Calu3 (cell line): ENCODE data around the gene KDM2A. TPM values are rescaled to one million over a fixed set of nuclear protein-coding genes. Genes with fewer than 3 reads are reported as not detected.

Source experiments
- BruUV-seq: library from RNA; stranded (reverse); fragments of 400-500 nt; replicated peaks from 2 replicates; lab custom pipeline; 2021; lab: Mats Ljungman, UMichigan
- CTCF ChIA-PET: fragments of 300-600 bp; sonication (Branson Sonifier 250); formaldehyde crosslinking; loops from one replicate; lab custom pipeline; 2022; ENCODE audit warnings: antibody characterized with exemption; lab: Charles Lee
- DNase-seq: peaks from one replicate; pipeline ENCODE4 v3.0.0; 2022
- H3K27ac Mint-ChIP-seq: one replicate; pipeline ENCODE4 v1.8.0; 2022; ENCODE audit warnings: mixed read lengths; ENCODE audit not compliant: unreplicated experiment
- H3K27me3 Mint-ChIP-seq: one replicate; pipeline ENCODE4 v1.8.0; 2022; ENCODE audit warnings: mixed read lengths; ENCODE audit not compliant: unreplicated experiment
- H3K36me3 Mint-ChIP-seq: one replicate; pipeline ENCODE4 v1.8.0; 2022; ENCODE audit warnings: mild to moderate bottlenecking, moderate library complexity, mixed read lengths; ENCODE audit not compliant: insufficient read depth, unreplicated experiment
- H3K4me1 Mint-ChIP-seq: one replicate; pipeline ENCODE4 v1.8.0; 2022; ENCODE audit warnings: mild to moderate bottlenecking, low read depth, mixed read lengths; ENCODE audit not compliant: unreplicated experiment
- H3K4me3 Mint-ChIP-seq: one replicate; pipeline ENCODE4 v1.8.0; 2022; ENCODE audit warnings: mild to moderate bottlenecking, low read depth, moderate library complexity, mixed read lengths; ENCODE audit not compliant: unreplicated experiment
- H3K9me3 Mint-ChIP-seq: one replicate; pipeline ENCODE4 v1.8.0; 2022; ENCODE audit warnings: low read depth, mixed read lengths; ENCODE audit not compliant: unreplicated experiment
- CTCF ChIP-seq: fragments of 200-600 bp; IDR thresholded peaks from one replicate; pipeline ENCODE4 v1.8.0; 2022; ENCODE audit warnings: antibody characterized with exemption; ENCODE audit not compliant: unreplicated experiment
- intact Hi-C: fragments of 100-400 bp; cut with micrococcal nuclease; formaldehyde crosslinking; loops from one replicate; pipeline ENCODE4 v1.10.0; 2022; ENCODE audit not compliant: unreplicated experiment
- total RNA-seq: library from RNA; stranded (reverse); gene quantifications from 2 replicates; pipeline ENCODE4 v1.2.3, GENCODE V29; 2022

KDM2A gene
- total RNA-seq, 1 experiment from 2014 or later: 73.2 TPM

- intact Hi-C loops: no loop called here
- CTCF ChIA-PET: no interaction called here
- H3K36me3 Mint-ChIP-seq: peaks cover 28% of the 10 kb centered on the region
- no peak for DNase-seq
- H3K27me3 Mint-ChIP-seq: no peaks in the 10 kb centered on the region
- H3K27ac Mint-ChIP-seq: no peak overlapping the region
- TF ChIP-seq CTCF: no peak
- peaks cover 14% of the 10 kb centered on the region for H3K4me1 Mint-ChIP-seq
- no TSS peak for BruUV-seq
- no peak overlapping the region for H3K4me3 Mint-ChIP-seq
- no peaks in the 10 kb centered on the region for H3K9me3 Mint-ChIP-seq
These were observed 17.1 kb downstream of the KDM2A start for GRCh38 chr11:67136156-67136555.

GRCh38 chr11:67138922-67139321, 19.9 kb downstream of the KDM2A start:
- intact Hi-C loops: no loop called here
- CTCF ChIA-PET: interaction anchor here (0.5 kb wide), 1 partner anchor 344 kb away, joined by 7 read pairs; no protein-coding TSS in a partner anchor
- H3K36me3 Mint-ChIP-seq: peaks cover 6% of the 10 kb centered on the region

GRCh38 chr11:67146516-67147226, 27.6 kb downstream of the KDM2A start:
- no TSS peak for BruUV-seq
- intact Hi-C loops: loop anchor here (5.0 kb wide), 1 partner anchor 156 kb away; the partner anchor contains the start of gene SSH3
- Mint-ChIP-seq H3K4me3 (no peak overlapping the region), H3K27me3 (no peaks in the 10 kb centered on the region), H3K4me1 (peaks cover 10% of the 10 kb centered on the region), H3K36me3 (no peaks in the 10 kb centered on the region), H3K27ac (no peak overlapping the region), H3K9me3 (no peaks in the 10 kb centered on the region)
- no peak for TF ChIP-seq CTCF
- CTCF ChIA-PET: interaction anchor here (0.7 kb wide), 1 partner anchor 14 kb away, joined by 3 read pairs; no protein-coding TSS in a partner anchor
- no peak for DNase-seq

More at GRCh38 chr11:67138922-67139321, 19.9 kb downstream of the KDM2A start:
- H3K4me1 Mint-ChIP-seq: no peaks in the 10 kb centered on the region
- H3K4me3 Mint-ChIP-seq: no peak overlapping the region
- H3K9me3 Mint-ChIP-seq: no peaks in the 10 kb centered on the region
- H3K27me3 Mint-ChIP-seq: no peaks in the 10 kb centered on the region
- no TSS peak for BruUV-seq
- no peak for TF ChIP-seq CTCF
- H3K27ac Mint-ChIP-seq: no peak overlapping the region
- DNase-seq: no peak

- no peak for DNase-seq
- H3K27me3 Mint-ChIP-seq: no peaks in the 10 kb centered on the region
- no peak overlapping the region for H3K27ac Mint-ChIP-seq
- no peaks in the 10 kb centered on the region for H3K9me3 Mint-ChIP-seq
- BruUV-seq: no TSS peak
- intact Hi-C loops: no loop called here
- H3K36me3 Mint-ChIP-seq: no peaks in the 10 kb centered on the region
- no peak for TF ChIP-seq CTCF
- H3K4me3 Mint-ChIP-seq: no peak overlapping the region
- CTCF ChIA-PET: interaction anchor here (0.6 to 0.7 kb wide), 2 partner anchors 162 to 163 kb away, joined by 5 to 10 read pairs; no protein-coding TSS in a partner anchor
- H3K4me1 Mint-ChIP-seq: no peaks in the 10 kb centered on the region
These were observed 34.9 kb downstream of the KDM2A start for GRCh38 chr11:67153971-67154370.
